OCI-LY1 (cell line): ENCODE data around the gene ALDH5A1.

Experiments used
- EZH2 ChIP-seq: fragments of 200-600 bp; sonication (generic), shearing (Covaris generic); IDR thresholded peaks from 2 replicates; pipeline ENCODE4 v1.8.0; 2017; ENCODE audit warnings: borderline replicate concordance, mixed run types, mild to moderate bottlenecking, antibody characterized with exemption, low read length, moderate library complexity, mixed read lengths
- TF ChIP-seq, protein P1 (sequence below): fragments of 200-600 bp; sonication (generic), shearing (Covaris generic); IDR thresholded peaks from 2 replicates; pipeline ENCODE4 v1.5.1; 2017; ENCODE audit warnings: mild to moderate bottlenecking, antibody characterized with exemption, low read length, moderate library complexity, mixed read lengths

DNA sequence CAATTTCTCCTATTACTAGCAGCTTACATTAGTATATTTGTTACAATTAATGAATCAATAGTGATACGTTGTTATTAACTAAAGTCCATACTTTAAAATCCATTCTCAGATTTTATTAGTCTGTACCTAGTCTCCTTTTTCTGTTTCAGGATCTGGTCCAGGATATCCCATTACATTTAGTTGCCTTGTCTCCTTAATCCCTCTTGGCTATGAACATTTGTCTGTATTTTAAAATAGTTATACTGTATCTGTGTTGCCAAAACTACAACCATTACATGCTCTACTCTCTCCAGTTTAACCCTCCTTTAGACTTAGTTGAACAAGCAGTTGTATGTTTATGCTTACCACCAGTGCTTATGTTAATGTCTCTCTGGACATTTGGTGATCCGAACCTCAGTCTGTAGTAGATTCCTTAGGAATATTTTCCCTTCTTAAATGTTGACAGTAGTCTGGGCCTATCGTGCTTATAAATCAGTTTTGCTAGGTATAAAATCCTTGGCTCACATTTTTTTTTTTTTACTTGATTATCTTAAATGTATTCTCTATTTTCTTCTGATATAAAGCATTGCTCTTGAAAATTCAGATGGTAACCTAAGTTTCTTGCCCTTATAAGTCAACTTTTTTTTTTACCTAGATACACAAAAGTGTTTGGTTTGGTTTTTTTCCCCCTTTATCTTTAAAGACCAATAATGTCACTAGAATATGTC lies 12.2 kb downstream of the ALDH5A1 start:
- TF ChIP-seq, protein P1, sequence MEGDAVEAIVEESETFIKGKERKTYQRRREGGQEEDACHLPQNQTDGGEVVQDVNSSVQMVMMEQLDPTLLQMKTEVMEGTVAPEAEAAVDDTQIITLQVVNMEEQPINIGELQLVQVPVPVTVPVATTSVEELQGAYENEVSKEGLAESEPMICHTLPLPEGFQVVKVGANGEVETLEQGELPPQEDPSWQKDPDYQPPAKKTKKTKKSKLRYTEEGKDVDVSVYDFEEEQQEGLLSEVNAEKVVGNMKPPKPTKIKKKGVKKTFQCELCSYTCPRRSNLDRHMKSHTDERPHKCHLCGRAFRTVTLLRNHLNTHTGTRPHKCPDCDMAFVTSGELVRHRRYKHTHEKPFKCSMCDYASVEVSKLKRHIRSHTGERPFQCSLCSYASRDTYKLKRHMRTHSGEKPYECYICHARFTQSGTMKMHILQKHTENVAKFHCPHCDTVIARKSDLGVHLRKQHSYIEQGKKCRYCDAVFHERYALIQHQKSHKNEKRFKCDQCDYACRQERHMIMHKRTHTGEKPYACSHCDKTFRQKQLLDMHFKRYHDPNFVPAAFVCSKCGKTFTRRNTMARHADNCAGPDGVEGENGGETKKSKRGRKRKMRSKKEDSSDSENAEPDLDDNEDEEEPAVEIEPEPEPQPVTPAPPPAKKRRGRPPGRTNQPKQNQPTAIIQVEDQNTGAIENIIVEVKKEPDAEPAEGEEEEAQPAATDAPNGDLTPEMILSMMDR, result no peak
- TF ChIP-seq EZH2, result no peak
